Stimulated activated CD8-positive, alpha-beta memory T cell treated with anti-CD3 and anti-CD28 coated beads, Interleukin-4, amount 100 ng/mL, for 1 hour (primary cell): ENCODE results near the gene KLF12.

Source experiments
- DNase-seq, 2 donors: peaks; one replicate each; pipeline ENCODE4 v3.0.0-alpha.2; 2020; ENCODE audit warnings: low read depth in 2 of 2, low spot score in 1 of 2

Gene KLF12

GRCh38 chr13:74135326-74136083, 1.3 kb upstream of the KLF12 start:
- peak; percentile 21 to 32 for DNase-seq

- peak; percentile 34 to 42 for DNase-seq
Measured at GRCh38 chr13:74134777-74135325, 647 bp upstream of the KLF12 start.

- peak; percentile 76 to 84 for DNase-seq
Measured at GRCh38 chr13:74133657-74134201, 475 bp downstream of the KLF12 start.

GRCh38 chr13:74132776-74133656, 1.2 kb downstream of the KLF12 start:
- peak in 1 of 2 donors; percentile 10 for DNase-seq

- DNase-seq = no peak
Measured at GRCh38 chr13:74132152-74132775, 1.9 kb downstream of the KLF12 start.

GRCh38 chr13:74131227-74131626, 3.0 kb downstream of the KLF12 start:
- no peak for DNase-seq

- no peak for DNase-seq
Measured at GRCh38 chr13:74129500-74130191, 4.6 kb downstream of the KLF12 start.

- DNase-seq = no peak
Measured at GRCh38 chr13:74128156-74128767, 5.9 kb downstream of the KLF12 start.

- no peak for DNase-seq
Measured at GRCh38 chr13:74118328-74118727, 15.9 kb downstream of the KLF12 start.

- no peak for DNase-seq
Measured at GRCh38 chr13:74117207-74117705, 16.9 kb downstream of the KLF12 start.

GRCh38 chr13:74115133-74115532, 19.1 kb downstream of the KLF12 start:
- no peak for DNase-seq

- DNase-seq = no peak
Measured at GRCh38 chr13:74114641-74115040, 19.6 kb downstream of the KLF12 start.

GRCh38 chr13:74114202-74114601, 20.0 kb downstream of the KLF12 start:
- DNase-seq = no peak

- no peak for DNase-seq
Measured at GRCh38 chr13:74111901-74112824, 22.0 kb downstream of the KLF12 start.

GRCh38 chr13:74111399-74111798, 22.8 kb downstream of the KLF12 start:
- no peak for DNase-seq

GRCh38 chr13:74110053-74110452, 24.2 kb downstream of the KLF12 start:
- no peak for DNase-seq

GRCh38 chr13:74107598-74107997, 26.6 kb downstream of the KLF12 start:
- no peak for DNase-seq

GRCh38 chr13:74105871-74106270, 28.3 kb downstream of the KLF12 start:
- no peak for DNase-seq
